HG02623 (cell line): ENCODE results near the gene GLT6D1.

Experiments
- ATAC-seq: cut with Tn5 transposase; IDR thresholded peaks from one replicate; pipeline ENCODE4 v1.9.1; 2021; ENCODE audit warnings: moderate library complexity; ENCODE audit not compliant: unreplicated experiment

Gene GLT6D1

GRCh38 chr9:135588371-135588770, 51.0 kb downstream of the GLT6D1 start:
- ATAC-seq: no peak

GRCh38 chr9:135587658-135588057, 51.7 kb downstream of the GLT6D1 start:
- ATAC-seq: no peak

GRCh38 chr9:135586601-135587109, 52.7 kb downstream of the GLT6D1 start:
- ATAC-seq: no peak

GRCh38 chr9:135584934-135585333, 54.4 kb downstream of the GLT6D1 start:
- no peak for ATAC-seq

- ATAC-seq: no peak
Observed at GRCh38 chr9:135584371-135584770, 55.0 kb downstream of the GLT6D1 start.

- no peak for ATAC-seq
Observed at GRCh38 chr9:135583688-135584011, 55.7 kb downstream of the GLT6D1 start.

- no peak for ATAC-seq
Observed at GRCh38 chr9:135582966-135583687, 56.2 kb downstream of the GLT6D1 start.

GRCh38 chr9:135582541-135582940, 56.8 kb downstream of the GLT6D1 start:
- no peak for ATAC-seq

GRCh38 chr9:135581636-135582426, 57.5 kb downstream of the GLT6D1 start:
- no peak for ATAC-seq

- ATAC-seq: no peak
Observed at GRCh38 chr9:135580664-135581380, 58.5 kb downstream of the GLT6D1 start.

GRCh38 chr9:135579889-135580660, 59.3 kb downstream of the GLT6D1 start:
- no peak for ATAC-seq

GRCh38 chr9:135579356-135579755, 60.0 kb downstream of the GLT6D1 start:
- ATAC-seq: no peak

GRCh38 chr9:135577256-135577655, 62.1 kb downstream of the GLT6D1 start:
- ATAC-seq: no peak

GRCh38 chr9:135575995-135576631, 63.2 kb downstream of the GLT6D1 start:
- ATAC-seq: no peak

- ATAC-seq: no peak
Observed at GRCh38 chr9:135574943-135575342, 64.4 kb downstream of the GLT6D1 start.

GRCh38 chr9:135574331-135574730, 65.0 kb downstream of the GLT6D1 start:
- ATAC-seq: no peak
